HEK293 (cell line): ENCODE results near the gene PNRC1.

Experiments used
- CTCF ChIA-PET: fragments of 350-600 bp; formaldehyde crosslinking; extraction: SDS; loops from one replicate; lab custom pipeline; 2021; ENCODE audit warnings: antibody characterized with exemption; lab: Yijun Ruan, JAX
- POLR2A ChIA-PET: fragments of 300-600 bp; formaldehyde crosslinking; extraction: SDS; loops from one replicate; lab custom pipeline; 2020; ENCODE audit warnings: antibody characterized with exemption, inconsistent platforms; lab: Yijun Ruan, JAX
- H3K27ac ChIP-seq: fragments of 200-500 bp; sonication (Bioruptor generic); 2 replicates; pipeline ENCODE4 v1.5.1; 2014; ENCODE audit warnings: low read depth, low read length, control low read depth, inconsistent platforms; ENCODE audit errors: extremely low read depth
- H3K36me3 ChIP-seq, 2 experiments: fragments of 200-500 bp in 1 of 2; sonication (Bioruptor generic) in 1 of 2; 1 replicate in 1 of 2; 2 replicates in 1 of 2; pipeline ENCODE4 v1.5.1; 2014 to 2017; ENCODE audit warnings: inconsistent platforms in 2 of 2, low read length in 2 of 2; ENCODE audit not compliant: control insufficient read depth in 2 of 2, insufficient read depth in 1 of 2
- H3K4me1 ChIP-seq: fragments of 200-500 bp; sonication (Bioruptor generic); 2 replicates; pipeline ENCODE4 v1.5.1; 2014; ENCODE audit warnings: mild to moderate bottlenecking, low read length, inconsistent platforms; ENCODE audit not compliant: control insufficient read depth, insufficient read depth
- H3K4me3 ChIP-seq: 2 replicates; pipeline ENCODE4 v1.5.1; 2011; ENCODE audit warnings: low read depth, mild to moderate bottlenecking, control low read depth, low read length, moderate library complexity
- H3K9me3 ChIP-seq: fragments of 200-500 bp; sonication (Bioruptor generic); 2 replicates; pipeline ENCODE4 v1.5.1; 2014; ENCODE audit warnings: low read depth, low read length, inconsistent platforms; ENCODE audit not compliant: control insufficient read depth, insufficient read depth
- KLF1 ChIP-seq: fragments of 450-650 bp; formaldehyde crosslinking; IDR thresholded peaks from 2 replicates; pipeline ENCODE4 v1.5.1; 2016; ENCODE audit warnings: missing biosample characterization, missing genetic modification characterization
- KLF16 ChIP-seq: fragments of 450-650 bp; formaldehyde crosslinking; IDR thresholded peaks from 2 replicates; pipeline ENCODE4 v1.5.1; 2017; ENCODE audit warnings: missing biosample characterization, missing genetic modification characterization
- KLF17 ChIP-seq: fragments of 450-650 bp; formaldehyde crosslinking; IDR thresholded peaks from 2 replicates; pipeline ENCODE4 v1.5.1; 2016; ENCODE audit warnings: missing biosample characterization, missing genetic modification characterization
- MZF1 ChIP-seq: fragments of 450-650 bp; formaldehyde crosslinking; IDR thresholded peaks from 2 replicates; pipeline ENCODE4 v1.5.1; 2017; ENCODE audit warnings: missing biosample characterization, missing genetic modification characterization, borderline replicate concordance
- TCF7L2 ChIP-seq: IDR thresholded peaks from 2 replicates; pipeline ENCODE4 v1.6.1; 2011; ENCODE audit warnings: low read depth, mild to moderate bottlenecking, inconsistent platforms, low read length, moderate library complexity, borderline replicate concordance
- YY1 ChIP-seq: fragments of 450-650 bp; formaldehyde crosslinking; IDR thresholded peaks from 2 replicates; pipeline ENCODE4 v1.5.1; 2018; ENCODE audit warnings: missing biosample characterization, missing genetic modification characterization
- ZFP69B ChIP-seq: fragments of 450-650 bp; formaldehyde crosslinking; IDR thresholded peaks from 2 replicates; pipeline ENCODE4 v1.5.1; 2016; ENCODE audit warnings: missing biosample characterization, missing genetic modification characterization
- ZNF169 ChIP-seq: fragments of 450-650 bp; formaldehyde crosslinking; IDR thresholded peaks from 2 replicates; pipeline ENCODE4 v1.5.1; 2016; ENCODE audit warnings: missing biosample characterization, missing genetic modification characterization
- ZNF221 ChIP-seq: fragments of 450-650 bp; formaldehyde crosslinking; IDR thresholded peaks from 2 replicates; pipeline ENCODE4 v1.5.1; 2017; ENCODE audit warnings: missing biosample characterization, missing genetic modification characterization, borderline replicate concordance
- ZNF26 ChIP-seq: fragments of 450-650 bp; formaldehyde crosslinking; IDR thresholded peaks from 2 replicates; pipeline ENCODE4 v1.5.1; 2016; ENCODE audit warnings: missing biosample characterization, missing genetic modification characterization
- ZNF302 ChIP-seq: fragments of 450-650 bp; formaldehyde crosslinking; IDR thresholded peaks from 2 replicates; pipeline ENCODE4 v1.5.1; 2016; ENCODE audit warnings: missing biosample characterization, missing genetic modification characterization, low read depth
- ZNF423 ChIP-seq: fragments of 450-650 bp; formaldehyde crosslinking; IDR thresholded peaks from 2 replicates; pipeline ENCODE4 v1.5.1; 2016; ENCODE audit warnings: missing biosample characterization, missing genetic modification characterization
- ZNF488 ChIP-seq: fragments of 450-650 bp; formaldehyde crosslinking; IDR thresholded peaks from 2 replicates; pipeline ENCODE4 v1.5.1; 2016; ENCODE audit warnings: missing biosample characterization, missing genetic modification characterization
- ZNF513 ChIP-seq: fragments of 450-650 bp; IDR thresholded peaks from 2 replicates; pipeline ENCODE4 v1.5.1; 2018; ENCODE audit warnings: missing biosample characterization, missing genetic modification characterization
- ZNF521 ChIP-seq: fragments of 450-650 bp; formaldehyde crosslinking; IDR thresholded peaks from 2 replicates; pipeline ENCODE4 v1.5.1; 2017; ENCODE audit warnings: missing biosample characterization, mild to moderate bottlenecking, missing genetic modification characterization
- ZNF600 ChIP-seq: fragments of 450-650 bp; formaldehyde crosslinking; IDR thresholded peaks from 2 replicates; pipeline ENCODE4 v1.5.1; 2016; ENCODE audit warnings: missing biosample characterization, missing genetic modification characterization
- ZNF621 ChIP-seq: fragments of 450-650 bp; formaldehyde crosslinking; IDR thresholded peaks from 2 replicates; pipeline ENCODE4 v1.5.1; 2017; ENCODE audit warnings: missing biosample characterization, missing genetic modification characterization
- ZNF785 ChIP-seq: fragments of 450-650 bp; formaldehyde crosslinking; IDR thresholded peaks from 2 replicates; pipeline ENCODE4 v1.5.1; 2016; ENCODE audit warnings: missing biosample characterization, missing genetic modification characterization
- TF ChIP-seq, protein P1 (sequence below): fragments of 450-650 bp; formaldehyde crosslinking; IDR thresholded peaks from 2 replicates; pipeline ENCODE4 v1.5.1; 2016; ENCODE audit warnings: missing biosample characterization, missing genetic modification characterization
- TF ChIP-seq, protein P2 (sequence below): IDR thresholded peaks from 2 replicates; pipeline ENCODE4 v1.6.1; 2011; ENCODE audit warnings: mild to moderate bottlenecking, low read depth, low read length, borderline replicate concordance
- TF ChIP-seq, protein P3 (sequence below): fragments of 450-650 bp; formaldehyde crosslinking; IDR thresholded peaks from 2 replicates; pipeline ENCODE4 v1.5.1; 2016; ENCODE audit warnings: missing biosample characterization, missing genetic modification characterization

Gene PNRC1

GRCh38 chr6:89042664-89043063 is 37.9 kb upstream of the PNRC1 start (continued):
- TF ChIP-seq ZNF169 (no peak), ZNF513 (tag by site-specific recombination) (no peak)

GRCh38 chr6:89044328-89045010 is 36.1 kb upstream of the PNRC1 start:
- no peak overlapping the region for H3K4me3 ChIP-seq
- H3K36me3 ChIP-seq, result no peaks in the 10 kb centered on the region
- no peak overlapping the region for H3K27ac ChIP-seq
- CTCF ChIA-PET, result interaction anchor here (0.7 kb wide), 1 partner anchor 327 kb away, joined by 4 read pairs; no protein-coding TSS in a partner anchor
- peaks cover 11% of the 10 kb centered on the region for H3K4me1 ChIP-seq
- H3K9me3 ChIP-seq, result no peaks in the 10 kb centered on the region
- TF ChIP-seq ZNF521 (tag by site-specific recombination) (no peak), MZF1 (tag by site-specific recombination) (no peak), KLF16 (tag by site-specific recombination) (no peak), TCF7L2 (no peak), ZNF423 (tag by site-specific recombination) (no peak)
- TF ChIP-seq, protein P1, sequence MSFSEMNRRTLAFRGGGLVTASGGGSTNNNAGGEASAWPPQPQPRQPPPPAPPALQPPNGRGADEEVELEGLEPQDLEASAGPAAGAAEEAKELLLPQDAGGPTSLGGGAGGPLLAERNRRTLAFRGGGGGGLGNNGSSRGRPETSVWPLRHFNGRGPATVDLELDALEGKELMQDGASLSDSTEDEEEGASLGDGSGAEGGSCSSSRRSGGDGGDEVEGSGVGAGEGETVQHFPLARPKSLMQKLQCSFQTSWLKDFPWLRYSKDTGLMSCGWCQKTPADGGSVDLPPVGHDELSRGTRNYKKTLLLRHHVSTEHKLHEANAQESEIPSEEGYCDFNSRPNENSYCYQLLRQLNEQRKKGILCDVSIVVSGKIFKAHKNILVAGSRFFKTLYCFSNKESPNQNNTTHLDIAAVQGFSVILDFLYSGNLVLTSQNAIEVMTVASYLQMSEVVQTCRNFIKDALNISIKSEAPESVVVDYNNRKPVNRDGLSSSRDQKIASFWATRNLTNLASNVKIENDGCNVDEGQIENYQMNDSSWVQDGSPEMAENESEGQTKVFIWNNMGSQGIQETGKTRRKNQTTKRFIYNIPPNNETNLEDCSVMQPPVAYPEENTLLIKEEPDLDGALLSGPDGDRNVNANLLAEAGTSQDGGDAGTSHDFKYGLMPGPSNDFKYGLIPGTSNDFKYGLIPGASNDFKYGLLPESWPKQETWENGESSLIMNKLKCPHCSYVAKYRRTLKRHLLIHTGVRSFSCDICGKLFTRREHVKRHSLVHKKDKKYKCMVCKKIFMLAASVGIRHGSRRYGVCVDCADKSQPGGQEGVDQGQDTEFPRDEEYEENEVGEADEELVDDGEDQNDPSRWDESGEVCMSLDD, result no peak
- TF ChIP-seq, all 188 proteins: peak for 0
- POLR2A ChIA-PET, result interaction anchor here (1.5 kb wide), 1 partner anchor 36 kb away, joined by 8 read pairs; the partner anchor contains the start of gene PNRC1

DNA sequence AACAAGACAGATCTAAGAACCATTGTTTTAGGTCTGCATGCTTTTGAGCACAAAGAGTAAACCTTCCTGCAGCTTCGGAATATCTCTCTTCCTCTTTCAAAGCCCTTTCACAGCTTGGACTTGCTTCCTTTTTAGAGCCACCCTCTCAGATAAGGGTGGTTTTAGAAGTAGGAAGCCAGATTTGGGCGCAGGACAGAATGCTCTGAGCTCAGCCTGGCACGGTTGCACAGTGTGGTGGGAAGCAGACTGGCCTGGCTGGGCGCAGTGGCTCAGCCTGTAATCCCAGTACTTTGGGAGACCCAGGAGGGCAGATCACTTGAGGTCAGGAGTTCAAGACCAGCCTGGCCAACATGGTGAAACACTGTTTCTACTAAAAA is 35.6 kb upstream of the PNRC1 start:
- no peak for TF ChIP-seq ZNF488 (tag by site-specific recombination)
- no peak for TF ChIP-seq ZNF621
- TF ChIP-seq, protein P2, sequence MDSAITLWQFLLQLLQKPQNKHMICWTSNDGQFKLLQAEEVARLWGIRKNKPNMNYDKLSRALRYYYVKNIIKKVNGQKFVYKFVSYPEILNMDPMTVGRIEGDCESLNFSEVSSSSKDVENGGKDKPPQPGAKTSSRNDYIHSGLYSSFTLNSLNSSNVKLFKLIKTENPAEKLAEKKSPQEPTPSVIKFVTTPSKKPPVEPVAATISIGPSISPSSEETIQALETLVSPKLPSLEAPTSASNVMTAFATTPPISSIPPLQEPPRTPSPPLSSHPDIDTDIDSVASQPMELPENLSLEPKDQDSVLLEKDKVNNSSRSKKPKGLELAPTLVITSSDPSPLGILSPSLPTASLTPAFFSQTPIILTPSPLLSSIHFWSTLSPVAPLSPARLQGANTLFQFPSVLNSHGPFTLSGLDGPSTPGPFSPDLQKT, result no peak
- no peak for TF ChIP-seq YY1 (tag by site-specific recombination)
- TF ChIP-seq ZNF785, result no peak
- TF ChIP-seq, protein P3, sequence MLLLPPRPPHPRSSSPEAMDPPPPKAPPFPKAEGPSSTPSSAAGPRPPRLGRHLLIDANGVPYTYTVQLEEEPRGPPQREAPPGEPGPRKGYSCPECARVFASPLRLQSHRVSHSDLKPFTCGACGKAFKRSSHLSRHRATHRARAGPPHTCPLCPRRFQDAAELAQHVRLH (tag by site-specific recombination), result no peak
- no peak for TF ChIP-seq ZNF26
- TF ChIP-seq ZNF302 (tag by site-specific recombination), result no peak
- no peak for TF ChIP-seq ZFP69B
- no peak for TF ChIP-seq ZNF600 (tag by site-specific recombination)
- TF ChIP-seq KLF17 (tag by site-specific recombination), result no peak
- no peak for TF ChIP-seq ZNF221 (tag by site-specific recombination)
- no peak for TF ChIP-seq KLF1 (tag by site-specific recombination)
- TF ChIP-seq, all 188 proteins: peak for 0
- no peak overlapping the region for H3K27ac ChIP-seq
- no peaks in the 10 kb centered on the region for H3K9me3 ChIP-seq
- POLR2A ChIA-PET, result interaction anchor here (1.5 kb wide), 1 partner anchor 35 kb away, joined by 8 read pairs; the partner anchor contains the start of gene PNRC1
- no peaks in the 10 kb centered on the region for H3K36me3 ChIP-seq
- CTCF ChIA-PET, result no interaction called here
- peaks cover 11% of the 10 kb centered on the region for H3K4me1 ChIP-seq
- no peak overlapping the region for H3K4me3 ChIP-seq
